Measurements from ENCODE around the gene PAX8. TPM values are rescaled to one million over a fixed set of nuclear protein-coding genes. Genes with fewer than 3 reads are reported as not detected.

The PAX8 gene
- total RNA-seq, 1 experiment from 2014 or later: 0.46 TPM

GRCh38 chr2:113220970-113221708, 57.6 kb downstream of the PAX8 start:
- H3K36me3 ChIP-seq: no peaks in the 10 kb centered on the region
- H3K9me3 ChIP-seq: no peaks in the 10 kb centered on the region
- no peak for DNase-seq
- no peaks in the 10 kb centered on the region for H3K27me3 ChIP-seq
- no peak overlapping the region for H3K4me3 ChIP-seq

- Histone ChIP-seq H3K9me3 (no peaks in the 10 kb centered on the region), H3K27me3 (no peaks in the 10 kb centered on the region), H3K4me3 (no peak overlapping the region), H3K36me3 (no peaks in the 10 kb centered on the region)
- peak; percentile 78 for DNase-seq
Observed at GRCh38 chr2:113219889-113220641, 58.7 kb downstream of the PAX8 start.

GRCh38 chr2:113219525-113219888, 59.2 kb downstream of the PAX8 start:
- no peak for DNase-seq
- Histone ChIP-seq H3K9me3 (no peaks in the 10 kb centered on the region), H3K36me3 (no peaks in the 10 kb centered on the region), H3K4me3 (no peak overlapping the region), H3K27me3 (no peaks in the 10 kb centered on the region)

GRCh38 chr2:113219092-113219441, 59.7 kb downstream of the PAX8 start:
- Histone ChIP-seq H3K4me3 (no peak overlapping the region), H3K27me3 (no peaks in the 10 kb centered on the region), H3K36me3 (no peaks in the 10 kb centered on the region), H3K9me3 (no peaks in the 10 kb centered on the region)
- no peak for DNase-seq

GRCh38 chr2:113218283-113219091, 60.2 kb downstream of the PAX8 start:
- H3K36me3 ChIP-seq: no peaks in the 10 kb centered on the region
- no peak overlapping the region for H3K4me3 ChIP-seq
- DNase-seq: no peak
- no peaks in the 10 kb centered on the region for H3K9me3 ChIP-seq
- H3K27me3 ChIP-seq: no peaks in the 10 kb centered on the region

- Histone ChIP-seq H3K36me3 (no peaks in the 10 kb centered on the region), H3K9me3 (no peaks in the 10 kb centered on the region), H3K27me3 (no peaks in the 10 kb centered on the region), H3K4me3 (no peak overlapping the region)
- DNase-seq: no peak
Observed at GRCh38 chr2:113217455-113218282, 61.1 kb downstream of the PAX8 start.

GRCh38 chr2:113216891-113217454, 61.7 kb downstream of the PAX8 start:
- no peaks in the 10 kb centered on the region for H3K27me3 ChIP-seq
- H3K4me3 ChIP-seq: no peak overlapping the region
- no peaks in the 10 kb centered on the region for H3K36me3 ChIP-seq
- H3K9me3 ChIP-seq: no peaks in the 10 kb centered on the region
- no peak for DNase-seq

GRCh38 chr2:113216321-113216720, 62.4 kb downstream of the PAX8 start:
- DNase-seq: no peak
- Histone ChIP-seq H3K9me3 (no peaks in the 10 kb centered on the region), H3K4me3 (no peak overlapping the region), H3K27me3 (no peaks in the 10 kb centered on the region), H3K36me3 (no peaks in the 10 kb centered on the region)

- H3K9me3 ChIP-seq: no peaks in the 10 kb centered on the region
- no peak overlapping the region for H3K4me3 ChIP-seq
- no peaks in the 10 kb centered on the region for H3K27me3 ChIP-seq
- H3K36me3 ChIP-seq: no peaks in the 10 kb centered on the region
- DNase-seq: no peak
Observed at GRCh38 chr2:113215056-113215455, 63.7 kb downstream of the PAX8 start.

GRCh38 chr2:113214141-113214540, 64.6 kb downstream of the PAX8 start:
- Histone ChIP-seq H3K27me3 (no peaks in the 10 kb centered on the region), H3K9me3 (no peaks in the 10 kb centered on the region), H3K36me3 (no peaks in the 10 kb centered on the region), H3K4me3 (no peak overlapping the region)
- no peak for DNase-seq

GRCh38 chr2:113213061-113213930, 65.4 kb downstream of the PAX8 start:
- no peak for DNase-seq
- Histone ChIP-seq H3K36me3 (no peaks in the 10 kb centered on the region), H3K9me3 (no peaks in the 10 kb centered on the region), H3K4me3 (no peak overlapping the region), H3K27me3 (no peaks in the 10 kb centered on the region)

GRCh38 chr2:113212245-113213060, 66.3 kb downstream of the PAX8 start:
- no peak for DNase-seq
- no peaks in the 10 kb centered on the region for H3K27me3 ChIP-seq
- no peak overlapping the region for H3K4me3 ChIP-seq
- H3K36me3 ChIP-seq: no peaks in the 10 kb centered on the region
- H3K9me3 ChIP-seq: no peaks in the 10 kb centered on the region

- DNase-seq: peak; percentile 82
- Histone ChIP-seq H3K9me3 (no peaks in the 10 kb centered on the region), H3K36me3 (no peaks in the 10 kb centered on the region), H3K4me3 (no peak overlapping the region), H3K27me3 (no peaks in the 10 kb centered on the region)
Observed at GRCh38 chr2:113211226-113212105, 67.3 kb downstream of the PAX8 start.

- H3K4me3 ChIP-seq: no peak overlapping the region
- no peaks in the 10 kb centered on the region for H3K9me3 ChIP-seq
- H3K27me3 ChIP-seq: no peaks in the 10 kb centered on the region
- no peak for DNase-seq
- H3K36me3 ChIP-seq: no peaks in the 10 kb centered on the region
Observed at GRCh38 chr2:113209646-113210171, 69.0 kb downstream of the PAX8 start.

All from MG63 (cell line).